H1 (cell line): ENCODE results near the gene CTTNBP2. TPM values are rescaled to one million over a fixed set of nuclear protein-coding genes. Genes with fewer than 3 reads are reported as not detected.

ENCODE experiments used
- CTCF ChIA-PET: fragments of 300-600 bp; sonication (Branson Sonifier 250); formaldehyde crosslinking; loops from one replicate; lab custom pipeline; 2021; ENCODE audit not compliant: partially characterized antibody; lab: Charles Lee
- POLR2A ChIA-PET: fragments of 300-600 bp; sonication (Branson Sonifier 250); formaldehyde crosslinking; loops from one replicate; lab custom pipeline; 2021; ENCODE audit warnings: inconsistent platforms; ENCODE audit not compliant: partially characterized antibody; lab: Charles Lee
- DNase-seq, 2 experiments: peaks; one replicate each; pipeline versions ENCODE4 v3.0.0 to v3.0.0-alpha.2; 2010 to 2022; ENCODE audit warnings: low spot score in 2 of 2, low read depth in 1 of 2, mixed read lengths in 1 of 2
- FAIRE-seq: peaks from 2 replicates; lab custom pipeline; 2011; peaks lifted over from hg19 to GRCh38; lab: Jason Lieb, UNC
- H2AFZ ChIP-seq: 2 replicates; pipeline ENCODE4 v1.8.1; 2012; ENCODE audit warnings: low read length, inconsistent platforms
- H2AK5ac ChIP-seq: 2 replicates; pipeline ENCODE4 v1.6.1; 2013; ENCODE audit warnings: low read depth, low read length
- H2BK120ac ChIP-seq: replicated peaks from 2 replicates; pipeline ENCODE3; 2013; ENCODE audit warnings: low read depth, low read length, inconsistent platforms
- H2BK12ac ChIP-seq: 2 replicates; pipeline ENCODE4 v1.6.1; 2013; ENCODE audit warnings: low read depth, low read length
- H2BK15ac ChIP-seq: 2 replicates; pipeline ENCODE4 v1.6.1; 2013; ENCODE audit warnings: low read length
- H2BK20ac ChIP-seq: 2 replicates; pipeline ENCODE4 v1.6.1; 2013; ENCODE audit warnings: low read length
- H2BK5ac ChIP-seq: 2 replicates; pipeline ENCODE4 v1.6.1; 2013; ENCODE audit warnings: low read depth, low read length
- H3K14ac ChIP-seq: 2 replicates; pipeline ENCODE4 v1.6.1; 2013; ENCODE audit warnings: inconsistent platforms; ENCODE audit not compliant: insufficient read length
- H3K18ac ChIP-seq: 2 replicates; pipeline ENCODE4 v1.6.1; 2013; ENCODE audit warnings: low read length; ENCODE audit errors: extremely low read depth
- H3K23ac ChIP-seq: 2 replicates; pipeline ENCODE4 v1.6.1; 2013; ENCODE audit warnings: inconsistent platforms; ENCODE audit not compliant: insufficient read length
- H3K23me2 ChIP-seq: 2 replicates; pipeline ENCODE4 v1.6.1; 2013; ENCODE audit warnings: low read depth, low read length
- H3K27ac ChIP-seq: 2 replicates; pipeline ENCODE4 v1.6.1; 2011; ENCODE audit warnings: low read depth, low read length, inconsistent platforms
- H3K27me3 ChIP-seq, 4 experiments: replicated peaks in 1 of 4; 1 replicate in 1 of 4; 2 replicates in 3 of 4; pipeline versions ENCODE4 v1.6.1 to v1.8.1; 2011 to 2013; ENCODE audit warnings: low read length in 3 of 4, mild to moderate bottlenecking in 3 of 4, inconsistent platforms in 2 of 4, mixed read lengths in 2 of 4, moderate library complexity in 1 of 4; ENCODE audit not compliant: control insufficient read depth in 3 of 4, insufficient read depth in 3 of 4; ENCODE audit errors: extremely low read depth in 1 of 4
- H3K36me3 ChIP-seq, 4 experiments: 2 replicates each; pipeline versions ENCODE4 v1.6.1 to v1.8.1; 2011 to 2013; ENCODE audit warnings: mild to moderate bottlenecking in 4 of 4, low read length in 3 of 4, moderate library complexity in 2 of 4, control low read depth in 1 of 4, inconsistent platforms in 1 of 4; ENCODE audit not compliant: insufficient read depth in 4 of 4, control insufficient read depth in 2 of 4
- H3K4ac ChIP-seq: replicated peaks from 2 replicates; pipeline ENCODE3; 2013; ENCODE audit warnings: low read length, low read depth, mixed read lengths, inconsistent platforms; ENCODE audit not compliant: insufficient read length
- H3K4me1 ChIP-seq, 4 experiments: replicated peaks in 1 of 4; 1 replicate in 1 of 4; 2 replicates in 3 of 4; pipeline versions ENCODE4 v1.6.1 to v1.8.1; 2011 to 2013; ENCODE audit warnings: low read length in 3 of 4, inconsistent platforms in 2 of 4, mixed read lengths in 1 of 4; ENCODE audit not compliant: insufficient read depth in 4 of 4, control insufficient read depth in 3 of 4
- H3K4me2 ChIP-seq, 2 experiments: 2 replicates each; pipeline versions ENCODE4 v1.6.1 to v1.8.1; 2011 to 2013; ENCODE audit warnings: low read depth in 2 of 2, low read length in 2 of 2, control low read depth in 1 of 2, inconsistent platforms in 1 of 2, mild to moderate bottlenecking in 1 of 2; ENCODE audit not compliant: insufficient read depth in 1 of 2
- H3K4me3 ChIP-seq, 4 experiments: fragments of 200-600, 300-600 bp in 1 of 4; sonication (generic), shearing (Covaris generic), sonication (Bioruptor Twin) in 1 of 4; 2 replicates each; pipeline versions ENCODE4 v1.5.1 to v1.8.1; 2011 to 2016; ENCODE audit warnings: low read length in 4 of 4, low read depth in 3 of 4, control low read depth in 2 of 4, inconsistent platforms in 2 of 4, mild to moderate bottlenecking in 2 of 4, mixed read lengths in 1 of 4, moderate library complexity in 1 of 4; ENCODE audit not compliant: insufficient read depth in 2 of 4; ENCODE audit errors: extremely low read depth in 1 of 4
- H3K56ac ChIP-seq: replicated peaks from 2 replicates; pipeline ENCODE3; 2013; ENCODE audit warnings: low read depth, mild to moderate bottlenecking, mixed read lengths, low read length, inconsistent platforms; ENCODE audit not compliant: insufficient read length
- H3K79me1 ChIP-seq: 2 replicates; pipeline ENCODE4 v1.6.1; 2013; ENCODE audit warnings: low read depth, low read length, control low read depth
- H3K79me2 ChIP-seq, 2 experiments: 2 replicates each; pipeline versions ENCODE4 v1.6.1 to v1.8.1; 2012 to 2013; ENCODE audit warnings: low read length in 2 of 2, mild to moderate bottlenecking in 2 of 2, inconsistent platforms in 1 of 2; ENCODE audit not compliant: insufficient read depth in 2 of 2, control insufficient read depth in 1 of 2
- H3K9ac ChIP-seq, 4 experiments: replicated peaks in 1 of 4; 1 replicate in 1 of 4; 2 replicates in 3 of 4; pipeline versions ENCODE4 v1.6.1 to v1.8.1; 2011 to 2013; ENCODE audit warnings: low read depth in 3 of 4, low read length in 3 of 4, control low read depth in 2 of 4, mild to moderate bottlenecking in 2 of 4, moderate library complexity in 2 of 4, inconsistent platforms in 1 of 4; ENCODE audit errors: extremely low read depth in 1 of 4
- H3K9me3 ChIP-seq, 2 experiments: 2 replicates each; pipeline versions ENCODE4 v1.6.1 to v1.8.1; 2012 to 2013; ENCODE audit warnings: mild to moderate bottlenecking in 2 of 2, moderate library complexity in 2 of 2, control low read depth in 1 of 2, inconsistent platforms in 1 of 2, low read depth in 1 of 2, low read length in 1 of 2, mixed read lengths in 1 of 2; ENCODE audit not compliant: insufficient read depth in 2 of 2
- H4K20me1 ChIP-seq, 2 experiments: replicated peaks in 1 of 2; 2 replicates each; pipeline versions ENCODE3 to v1.8.1; 2011 to 2013; ENCODE audit warnings: inconsistent platforms in 2 of 2, low read length in 2 of 2, mild to moderate bottlenecking in 1 of 2; ENCODE audit not compliant: insufficient read depth in 2 of 2, control insufficient read depth in 1 of 2
- H4K5ac ChIP-seq: 2 replicates; pipeline ENCODE4 v1.6.1; 2013; ENCODE audit warnings: low read length, low read depth, mixed read lengths, inconsistent platforms; ENCODE audit not compliant: insufficient read length
- H4K8ac ChIP-seq: 2 replicates; pipeline ENCODE4 v1.8.0; 2013; ENCODE audit warnings: mild to moderate bottlenecking, moderate library complexity, low read length, inconsistent platforms; ENCODE audit not compliant: insufficient read depth; ENCODE audit errors: extremely low read depth
- H4K91ac ChIP-seq: replicated peaks from 2 replicates; pipeline ENCODE3; 2013; ENCODE audit warnings: low read length, mixed read lengths, inconsistent platforms; ENCODE audit not compliant: insufficient read length
- ATF2 ChIP-seq: IDR thresholded peaks from 2 replicates; pipeline ENCODE4 v1.6.1; 2012; ENCODE audit warnings: low read length, inconsistent platforms
- CBX8 ChIP-seq: fragments of 300-800, 300-1000 bp; sonication (generic); IDR thresholded peaks from 2 replicates; pipeline ENCODE4 v1.7.1; 2016; ENCODE audit warnings: low read depth, low read length, borderline replicate concordance
- CEBPB ChIP-seq: IDR thresholded peaks from 2 replicates; pipeline ENCODE4 v1.6.1; 2012; ENCODE audit warnings: low read depth, low read length
- CTCF ChIP-seq, 3 experiments: IDR thresholded peaks; 1 replicate in 2 of 3; 2 replicates in 1 of 3; pipeline versions ENCODE4 v1.5.1 to v1.6.1; 2011; ENCODE audit warnings: low read length in 3 of 3, mild to moderate bottlenecking in 3 of 3, inconsistent platforms in 2 of 3, low read depth in 1 of 3, moderate library complexity in 1 of 3; ENCODE audit not compliant: insufficient read depth in 1 of 3; ENCODE audit errors: control extremely low read depth in 1 of 3
- EZH2 ChIP-seq: fragments of 200-600 bp; sonication (generic); IDR thresholded peaks from 2 replicates; pipeline ENCODE4 v1.7.1; 2012; ENCODE audit warnings: low read depth, mild to moderate bottlenecking, moderate library complexity, low read length, inconsistent platforms; ENCODE audit not compliant: severe bottlenecking
- JUND ChIP-seq: IDR thresholded peaks from 2 replicates; pipeline ENCODE4 v1.6.1; 2011; ENCODE audit warnings: mild to moderate bottlenecking, improper control_type of control experiment, low read length
- MAX ChIP-seq: IDR thresholded peaks from 2 replicates; pipeline ENCODE4 v1.6.1; 2012; ENCODE audit warnings: inconsistent platforms
- RFX5 ChIP-seq: IDR thresholded peaks from 2 replicates; pipeline ENCODE4 v1.6.1; 2011; ENCODE audit warnings: low read depth, low read length, improper control_type of control experiment, borderline replicate concordance
- SIRT6 ChIP-seq: IDR thresholded peaks from one replicate; pipeline ENCODE4 v1.7.1; 2012; ENCODE audit warnings: low read length, inconsistent platforms
- SP1 ChIP-seq: IDR thresholded peaks from 2 replicates; pipeline ENCODE4 v1.6.1; 2011; ENCODE audit warnings: low read depth, low read length
- SRF ChIP-seq: IDR thresholded peaks from 2 replicates; pipeline ENCODE4 v1.6.1; 2011; ENCODE audit warnings: mild to moderate bottlenecking, low read depth, low read length, moderate library complexity
- TBP ChIP-seq: IDR thresholded peaks from 2 replicates; pipeline ENCODE4 v1.6.1; 2011; ENCODE audit warnings: low read depth, low read length, improper control_type of control experiment
- polyA plus RNA-seq, 7 experiments: library from polyadenylated mRNA; depleted of rRNA in 3 of 7; stranded (reverse) in 5 of 7; unstranded in 2 of 7; fragments of >200 nt in 5 of 7; fragments of 200-250 nt in 2 of 7; gene quantifications; 1 replicate in 5 of 7; 2 replicates in 1 of 7; 4 replicates in 1 of 7; pipeline versions ENCODE4 v1.2.1 to v1.2.3, GENCODE V29; 2011 to 2013; ENCODE audit warnings: missing spikeins in 2 of 7, mixed read lengths in 2 of 7
- total RNA-seq: library from RNA; stranded (reverse); fragmentation: NEBNext Ultra II Directional; extraction: Animal tissue kit (Norgen Biotek cat#: 25700); gene quantifications from 2 replicates; pipeline ENCODE4 v1.2.1, GENCODE V29; 2021

The CTTNBP2 gene
- total and polyA plus RNA-seq, 2 of the 8 experiments (the other 6 are each of a cell fraction or from before 2014, with no cell fraction given) = 15.3 to 35.1 TPM

GRCh38 chr7:117896339-117896738 is 23.1 kb upstream of the CTTNBP2 start:
- CTCF ChIA-PET = interaction anchor here (0.5 kb wide), 1 partner anchor 179 kb away, joined by 3 read pairs; no protein-coding TSS in a partner anchor
- FAIRE-seq = no peak
- H2AFZ ChIP-seq = no peak overlapping the region
- TF ChIP-seq ATF2 (no peak), RFX5 (no peak), CBX8 (no peak), EZH2 (no peak), SIRT6 (no peak), CTCF (IDR thresholded peaks at IDR 0.05; ENCODE audit: control extremely low read depth in 1 of 3, insufficient read depth in 1 of 3, low read depth in 1 of 3, low read length in 3 of 3) (no peak), JUND (no peak), SRF (no peak), CEBPB (no peak), MAX (no peak), TBP (no peak), SP1 (no peak)

More at GRCh38 chr7:117896339-117896738, 23.1 kb upstream of the CTTNBP2 start:
- no peak overlapping the region for H3K23ac ChIP-seq
- no peak overlapping the region for H3K14ac ChIP-seq
- H2BK120ac ChIP-seq = no peak overlapping the region
- H4K5ac ChIP-seq = no peak overlapping the region
- no peaks in the 10 kb centered on the region for H3K79me2 ChIP-seq
- H3K27me3 ChIP-seq = no peaks in the 10 kb centered on the region
- H3K18ac ChIP-seq = no peak overlapping the region
- H3K4me2 ChIP-seq = no peak overlapping the region
- H3K4me1 ChIP-seq = no peaks in the 10 kb centered on the region
- H3K9me3 ChIP-seq = no peaks in the 10 kb centered on the region
- H2AK5ac ChIP-seq = no peak overlapping the region
- H3K9ac ChIP-seq = no peak overlapping the region
- no peak overlapping the region for H3K4ac ChIP-seq
- H2BK15ac ChIP-seq = no peak overlapping the region
- H4K8ac ChIP-seq = no peak overlapping the region
- no peak for DNase-seq
- no peak overlapping the region for H2BK12ac ChIP-seq
- POLR2A ChIA-PET = no interaction called here
- H3K56ac ChIP-seq = no peak overlapping the region
- H4K91ac ChIP-seq = no peak overlapping the region
- no peak overlapping the region for H2BK20ac ChIP-seq
- H2BK5ac ChIP-seq = no peak overlapping the region
- no peak overlapping the region for H3K27ac ChIP-seq
- H3K79me1 ChIP-seq = no peaks in the 10 kb centered on the region
- H3K4me3 ChIP-seq = no peak overlapping the region
- H3K36me3 ChIP-seq = no peaks in the 10 kb centered on the region
- no peaks in the 10 kb centered on the region for H3K23me2 ChIP-seq
- H4K20me1 ChIP-seq = no peaks in the 10 kb centered on the region
